Spleen (tissue), 11 donors: ENCODE results near the gene HIC1. TPM values are rescaled to one million over a fixed set of nuclear protein-coding genes. Genes with fewer than 3 reads are reported as not detected.
A peak's percentile ranks its signal among the peaks of the same experiment; 100 is the strongest.

ENCODE experiments used
- DNase-seq: peaks from one replicate; pipeline ENCODE4 v3.0.0-alpha.2; 2020
- H3K27ac ChIP-seq, 8 donors: fragments of 200-600 bp; sonication (generic) in 7 of 8; 1 replicate in 4 of 8; 2 replicates in 4 of 8; pipeline versions ENCODE4 v1.5.0 to v1.8.0; 2016 to 2021; ENCODE audit warnings: inconsistent platforms in 4 of 8, mild to moderate bottlenecking in 4 of 8, moderate library complexity in 1 of 8
- H3K27me3 ChIP-seq, 7 donors: fragments of 200-600 bp; sonication (generic) in 6 of 7; replicated peaks in 1 of 7; 1 replicate in 4 of 7; 2 replicates in 3 of 7; pipeline versions ENCODE4 v1.5.0 to v1.8.0; 2016 to 2021; ENCODE audit warnings: inconsistent platforms in 3 of 7, mild to moderate bottlenecking in 1 of 7
- H3K36me3 ChIP-seq, 6 donors: fragments of 200-600 bp; sonication (generic) in 5 of 6; 1 replicate in 4 of 6; 2 replicates in 2 of 6; pipeline versions ENCODE4 v1.5.0 to v1.8.0; 2016 to 2021; ENCODE audit warnings: inconsistent platforms in 2 of 6
- H3K4me1 ChIP-seq, 6 donors: fragments of 200-600 bp; sonication (generic) in 5 of 6; 1 replicate in 3 of 6; 2 replicates in 3 of 6; pipeline versions ENCODE4 v1.5.0 to v1.8.0; 2016 to 2021; ENCODE audit warnings: inconsistent platforms in 3 of 6
- H3K4me3 ChIP-seq, 8 donors: fragments of 200-600 bp; sonication (generic) in 7 of 8; 1 replicate in 4 of 8; 2 replicates in 4 of 8; pipeline versions ENCODE4 v1.5.0 to v1.8.0; 2016 to 2021; ENCODE audit warnings: inconsistent platforms in 4 of 8, mild to moderate bottlenecking in 4 of 8, moderate library complexity in 2 of 8
- H3K9me3 ChIP-seq, 8 donors: fragments of 200-600 bp; sonication (generic) in 7 of 8; 1 replicate in 4 of 8; 2 replicates in 4 of 8; pipeline versions ENCODE4 v1.5.0 to v1.8.0; 2016 to 2021; ENCODE audit warnings: inconsistent platforms in 4 of 8
- CTCF ChIP-seq, 11 experiments: fragments of 200-600 bp in 7 of 11; fragments of 450-650 bp in 4 of 11; sonication (generic) in 4 of 11; IDR thresholded peaks in 8 of 11; conservative IDR thresholded peaks in 3 of 11; 1 replicate in 7 of 11; 2 replicates in 4 of 11; pipeline versions ENCODE4 v1.4.0 to v1.8.0; 2016 to 2021; ENCODE audit warnings: antibody characterized with exemption in 11 of 11, inconsistent platforms in 4 of 11, mild to moderate bottlenecking in 1 of 11
- POLR2A ChIP-seq, 3 donors: fragments of 450-650 bp; IDR thresholded peaks; one replicate each; pipeline ENCODE4 v1.5.1; 2017; ENCODE audit warnings: antibody characterized with exemption in 3 of 3, mild to moderate bottlenecking in 1 of 3
- POLR2AphosphoS5 ChIP-seq, 3 donors: sonication (generic); formaldehyde crosslinking; IDR thresholded peaks; one replicate each; pipeline ENCODE4 v1.5.1; 2017; ENCODE audit warnings: antibody characterized with exemption in 3 of 3
- WGBS, 5 donors: extraction: QIAGEN DNeasy Blood & Tissue Kit in 3 of 5; methylation state at CpG; one replicate each; pipeline versions ENCODE4 v1.1.5 to v1.1.7; 2013 to 2018; 5-methylcytosine and 5-hydroxymethylcytosine counted together
- intact Hi-C: fragments of 100-400 bp; cut with DNase I; formaldehyde crosslinking; loops from one replicate; pipeline ENCODE4 v1.15.0; 2023; ENCODE audit warnings: low total_unique reads
- polyA plus RNA-seq, 3 donors: library from polyadenylated mRNA; stranded (reverse); fragments of 200-250 nt; gene quantifications; one replicate each; pipeline ENCODE4 v1.2.1, GENCODE V29; 2013
- total RNA-seq, 7 donors: library from RNA; depleted of rRNA in 3 of 7; stranded (reverse); fragments of >200 nt in 3 of 7; fragmentation: NEBNext Ultra II Directional in 4 of 7; extraction: Animal tissue kit (Norgen Biotek cat#: 25700) in 4 of 7; gene quantifications; one replicate each; pipeline versions ENCODE4 v1.1.0 to v1.2.1, GENCODE V29; 2016 to 2021
- donor health status: healthy with polysubstance abuse.
- donor health status: DM: no; HTN: no; CAD: no; lungs with moderate emphysema.
- donor health status: DM: no; HTN: no; CAD: no.
- donor health status: Bipolar disorder and iron deficiency.
- donor health status: healthy.
- donor health status: DM: no; HTN: no; CAD: no.
- donor health status: DM: yes; HTN: yes; CAD: no.

The HIC1 gene
- total and polyA plus RNA-seq, 10 donors, result 1.3 to 59.6 (median 17.9) TPM

- intact Hi-C loops, result no loop called here
- Histone ChIP-seq H3K9me3 (no peaks in the 10 kb centered on the region), H3K4me3 (no peak overlapping the region), H3K27ac (peak overlapping the region in 4 of 8 donors; percentile 31 to 61 (median 54)), H3K36me3 (peaks cover 0 to 14% (median 0%) of the 10 kb centered on the region in 6 donors), H3K27me3 (no peaks in the 10 kb centered on the region), H3K4me1 (peaks cover 0 to 48% (median 22%) of the 10 kb centered on the region in 6 donors)
- no peak for TF ChIP-seq POLR2A (IDR thresholded peaks at IDR 0.05)
- TF ChIP-seq CTCF (IDR thresholded peaks at IDR 0.05 in 8 of 11, conservative IDR thresholded peaks at IDR 0.05 in 3 of 11), result no peak
- DNase-seq, result no peak
- WGBS, 5 donors, result 87 to 97% (median 90%) methylated on average over 1 of the region's 1 CpG
Measured at GRCh38 chr17:2105663-2106062, 50.8 kb downstream of the HIC1 start.

GRCh38 chr17:2106308-2106955 is 51.5 kb downstream of the HIC1 start:
- 59 to 84% (median 75%) methylated on average over 11 of the region's 11 CpGs for WGBS, 5 donors
- H3K9me3 ChIP-seq, result no peaks in the 10 kb centered on the region

DNA sequence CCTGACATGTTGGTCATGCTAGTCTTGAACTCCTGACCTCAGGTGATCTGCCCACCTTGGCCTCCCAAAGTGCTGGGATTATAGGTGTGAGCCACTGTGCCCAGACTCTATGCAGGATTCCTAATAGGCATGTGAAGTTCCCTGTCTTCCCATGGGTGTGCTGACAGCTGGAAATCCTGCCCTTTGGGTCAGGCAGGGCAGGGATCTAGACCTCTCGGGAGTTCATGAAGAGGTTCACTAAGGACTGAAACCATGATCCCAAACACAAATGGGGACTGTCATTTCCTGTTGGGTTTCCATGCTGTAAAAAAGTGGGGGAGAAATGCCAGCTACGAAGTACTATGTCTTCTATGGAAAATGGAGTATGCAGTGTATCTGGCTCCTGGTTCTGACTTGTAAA is 52.1 kb downstream of the HIC1 start:
- Histone ChIP-seq H3K4me3 (no peak overlapping the region), H3K36me3 (peaks cover 0 to 15% (median 0%) of the 10 kb centered on the region in 6 donors), H3K27ac (peak overlapping the region in 6 of 8 donors; percentile 20 to 61 (median 53)), H3K27me3 (no peaks in the 10 kb centered on the region), H3K9me3 (no peaks in the 10 kb centered on the region), H3K4me1 (peaks cover 0 to 34% (median 12%) of the 10 kb centered on the region in 6 donors)
- no peak for TF ChIP-seq POLR2A (IDR thresholded peaks at IDR 0.05)
- DNase-seq, result no peak
- WGBS, 5 donors, result 74 to 82% (median 76%) methylated on average over 2 of the region's 2 CpGs
- intact Hi-C loops, result no loop called here

More at GRCh38 chr17:2106308-2106955, 51.5 kb downstream of the HIC1 start:
- H3K27me3 ChIP-seq, result no peaks in the 10 kb centered on the region
- H3K36me3 ChIP-seq, result peaks cover 0 to 15% (median 0%) of the 10 kb centered on the region in 6 donors
- H3K4me1 ChIP-seq, result peaks cover 0 to 40% (median 15%) of the 10 kb centered on the region in 6 donors
- H3K27ac ChIP-seq, result peak overlapping the region in 6 of 8 donors; percentile 20 to 61 (median 53)
- TF ChIP-seq POLR2A (IDR thresholded peaks at IDR 0.05) (no peak), POLR2AphosphoS5 (IDR thresholded peaks at IDR 0.05) (no peak), CTCF (IDR thresholded peaks at IDR 0.05 in 8 of 11, conservative IDR thresholded peaks at IDR 0.05 in 3 of 11) (no peak)
- no peak overlapping the region for H3K4me3 ChIP-seq
- DNase-seq, result no peak
- intact Hi-C loops, result no loop called here

DNA sequence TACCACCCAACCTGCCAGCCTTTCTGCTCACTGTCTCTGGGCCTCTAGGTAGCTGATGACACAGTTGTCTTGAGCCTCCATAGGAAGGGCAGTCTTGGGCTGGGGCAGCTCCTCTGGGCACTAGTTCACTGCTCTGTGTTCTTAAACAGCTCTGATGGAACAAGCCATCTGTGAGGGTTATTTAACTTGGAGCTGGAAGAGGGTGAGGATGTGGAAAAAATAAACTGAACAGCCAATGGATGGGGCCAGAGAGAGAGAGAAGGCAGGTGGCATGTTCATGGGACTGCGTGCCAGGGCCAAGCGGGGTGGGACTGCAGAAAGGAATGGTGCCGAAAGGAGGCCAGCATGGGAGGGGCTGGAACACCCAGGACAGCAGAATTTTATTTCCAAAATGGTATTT is 52.6 kb downstream of the HIC1 start:
- Histone ChIP-seq H3K36me3 (peaks cover 0 to 15% (median 0%) of the 10 kb centered on the region in 6 donors), H3K27ac (no peak overlapping the region), H3K4me1 (peaks cover 0 to 31% (median 11%) of the 10 kb centered on the region in 6 donors), H3K9me3 (no peaks in the 10 kb centered on the region), H3K27me3 (no peaks in the 10 kb centered on the region), H3K4me3 (no peak overlapping the region)
- DNase-seq, result no peak
- TF ChIP-seq POLR2A (IDR thresholded peaks at IDR 0.05), result no peak
- no peak for TF ChIP-seq POLR2AphosphoS5 (IDR thresholded peaks at IDR 0.05)
- TF ChIP-seq CTCF (IDR thresholded peaks at IDR 0.05 in 8 of 11, conservative IDR thresholded peaks at IDR 0.05 in 3 of 11), result no peak
- intact Hi-C loops, result no loop called here
- whole genome bisulfite sequencing, 5 donors, result 89 to 100% (median 93%) methylated on average over 3 of the region's 3 CpGs
